A549 (cell line): ENCODE results near the gene RLN2. TPM values are rescaled to one million over a fixed set of nuclear protein-coding genes. Genes with fewer than 3 reads are reported as not detected.
"Not testable (repeated sequence)": the region's sequence is repeated elsewhere in the genome, so short reads cannot be mapped to it uniquely, and the experiment has no call there.

Experiments used
- ATAC-seq, 2 experiments: fragments of 200-7000 bp in 1 of 2; fragments of >200 bp in 1 of 2; cut with Nextera tagmentation in 1 of 2; cut with Tn5 transposase in 1 of 2; 3 replicates each; pipeline versions ENCODE4 v1.8.0 to v1.9.1; 2018 to 2020; ENCODE audit warnings: mild to moderate bottlenecking in 1 of 2, moderate library complexity in 1 of 2
- CTCF ChIA-PET: fragments of 300-600 bp; sonication (Branson Sonifier 250); formaldehyde crosslinking; extraction: SDS; loops from one replicate; lab custom pipeline; 2021; ENCODE audit warnings: antibody characterized with exemption, inconsistent platforms; lab: Yijun Ruan, JAX
- POLR2A ChIA-PET: fragments of 350-600 bp; formaldehyde crosslinking; extraction: SDS; loops from one replicate; lab custom pipeline; 2021; ENCODE audit warnings: antibody characterized with exemption, inconsistent platforms; lab: Yijun Ruan, JAX
- DNase-seq, 2 experiments: peaks; one replicate each; pipeline versions ENCODE4 v3.0.0 to v3.0.0-alpha.2; 2011 to 2016; ENCODE audit warnings: low read depth in 1 of 2, low spot score in 1 of 2
- FAIRE-seq: peaks from 2 replicates; lab custom pipeline; 2011; peaks lifted over from hg19 to GRCh38; lab: Jason Lieb, UNC
- H3K27ac ChIP-seq, 2 experiments: fragments of >200 bp; sonication (Bioruptor Twin); formaldehyde crosslinking; 3 replicates each; pipeline ENCODE4 v1.5.1; 2016 to 2017
- H3K4me1 ChIP-seq: fragments of >200 bp; sonication (Bioruptor Twin); formaldehyde crosslinking; 3 replicates; pipeline ENCODE4 v1.6.1; 2016
- H3K4me2 ChIP-seq: fragments of >200 bp; sonication (Bioruptor Twin); formaldehyde crosslinking; 3 replicates; pipeline ENCODE4 v1.6.1; 2016
- H3K4me3 ChIP-seq: fragments of >200 bp; sonication (Bioruptor Twin); formaldehyde crosslinking; 3 replicates; pipeline ENCODE4 v1.5.1; 2016
- H3K9me3 ChIP-seq: fragments of >200 bp; sonication (Bioruptor Twin); formaldehyde crosslinking; 3 replicates; pipeline ENCODE4 v1.6.1; 2016
- ATOH8 ChIP-seq: fragments of 250-450 bp; sonication (Bioruptor Pico); IDR thresholded peaks from 2 replicates; pipeline ENCODE4 v1.5.0; 2020; ENCODE audit warnings: low read depth, mild to moderate bottlenecking, moderate library complexity
- BHLHE40 ChIP-seq: IDR thresholded peaks from 2 replicates; pipeline ENCODE4 v1.6.1; 2012; ENCODE audit warnings: low read depth, low read length, inconsistent platforms
- EHF ChIP-seq: fragments of 250-450 bp; sonication (Bioruptor Pico); IDR thresholded peaks from 2 replicates; pipeline ENCODE4 v1.5.0; 2020; ENCODE audit warnings: mild to moderate bottlenecking
- HOXB13 ChIP-seq: fragments of 250-450 bp; sonication (Bioruptor Pico); IDR thresholded peaks from 2 replicates; pipeline ENCODE4 v1.5.0; 2020; ENCODE audit warnings: low read depth, mild to moderate bottlenecking, moderate library complexity
- MAZ ChIP-seq: fragments of 150-350 bp; IDR thresholded peaks from 2 replicates; pipeline ENCODE4 v1.6.1; 2014; ENCODE audit warnings: antibody characterized with exemption, low read depth, low read length, borderline replicate concordance
- NFE2L2 ChIP-seq: fragments of 150-350 bp; conservative IDR thresholded peaks from 2 replicates; pipeline ENCODE4 v1.6.1; 2014; ENCODE audit warnings: low read length
- POLR2AphosphoS2 ChIP-seq: conservative IDR thresholded peaks from 2 replicates; pipeline ENCODE4 v1.6.1; 2012; ENCODE audit warnings: low read length, improper control_type of control experiment, inconsistent platforms
- RAD21 ChIP-seq, 2 experiments: fragments of >200 bp in 1 of 2; sonication (Bioruptor Twin) in 1 of 2; formaldehyde crosslinking in 1 of 2; IDR thresholded peaks in 1 of 2; conservative IDR thresholded peaks in 1 of 2; 2 replicates in 1 of 2; 3 replicates in 1 of 2; pipeline ENCODE4 v1.6.1; 2012 to 2018; ENCODE audit warnings: inconsistent platforms in 1 of 2
- RCOR1 ChIP-seq: fragments of 150-350 bp; IDR thresholded peaks from 2 replicates; pipeline ENCODE4 v1.6.1; 2014; ENCODE audit warnings: antibody characterized with exemption, low read length, low read depth
- USF2 ChIP-seq: fragments of 450-650 bp; IDR thresholded peaks from 2 replicates; pipeline ENCODE4 v1.6.1; 2014; ENCODE audit warnings: antibody characterized with exemption
- ZSCAN20 ChIP-seq: fragments of 250-450 bp; sonication (Bioruptor Pico); IDR thresholded peaks from 2 replicates; pipeline ENCODE4 v1.8.0; 2022; ENCODE audit warnings: mild to moderate bottlenecking, moderate library complexity
- whole genome bisulfite sequencing: methylation state at CpG from one replicate; pipeline ENCODE4 v1.1.6; 2017; ENCODE audit errors: missing lambda C conversion rate; 5-methylcytosine and 5-hydroxymethylcytosine counted together
- polyA plus RNA-seq, 4 experiments: library from polyadenylated mRNA; depleted of rRNA in 3 of 4; stranded (reverse); fragments of >200 nt; fragmentation: RNase III in 1 of 4; extraction: RNeasy Plus Mini Kit Qiagen cat#74134 plus additional on column Dnase treatment in 1 of 4; gene quantifications; 2 replicates in 3 of 4; 3 replicates in 1 of 4; pipeline ENCODE4 v1.2.3, GENCODE V29; 2011 to 2017

The RLN2 gene
- polyA plus RNA-seq, 2 of the 4 experiments (the other 2 are of a cell fraction) = 0.34 to 1.5 TPM

- TF ChIP-seq MAZ = no peak
Measured at GRCh38 chr9:5326893-5327548, 22.5 kb upstream of the RLN2 start (continued).

- TF ChIP-seq RCOR1 = no peak
- no peak for TF ChIP-seq BHLHE40
- no peak for TF ChIP-seq ATOH8 (CRISPR knock-in tag)
- TF ChIP-seq ZSCAN20 = no peak
- H3K4me2 ChIP-seq = no peak overlapping the region
- DNase-seq (no peak), ATAC-seq (no peak), FAIRE-seq (no peak)
- no peaks in the 10 kb centered on the region for H3K4me1 ChIP-seq
- ChIA-PET CTCF (no interaction called here), POLR2A (no interaction called here)
- no peak overlapping the region for H3K4me3 ChIP-seq
- H3K9me3 ChIP-seq = no peaks in the 10 kb centered on the region
- no peak overlapping the region for H3K27ac ChIP-seq
Measured at GRCh38 chr9:5326187-5326586, 21.7 kb upstream of the RLN2 start.

- H3K4me3 ChIP-seq, DNase-seq, H3K4me2 ChIP-seq, POLR2A ChIA-PET, H3K4me1 ChIP-seq, H3K9me3 ChIP-seq, H3K27ac ChIP-seq: not testable (repeated sequence)
- CTCF ChIA-PET = interaction anchor here (0.7 to 1.7 kb wide), 2 partner anchors 10 to 136 kb away, joined by 3 to 5 read pairs; partner anchors contain the start of gene INSL6
- FAIRE-seq (peak; percentile 28), ATAC-seq (peak in 1 of 2 experiments; percentile 56; a peak in 3 of 6 replicates)
- 4% methylated on average over 1 of the region's 1 CpG for WGBS
Measured at GRCh38 chr9:5321601-5322000, 17.1 kb upstream of the RLN2 start.

GRCh38 chr9:5321058-5321457 is 16.5 kb upstream of the RLN2 start:
- 0% methylated on average over 1 of the region's 1 CpG for WGBS
- POLR2A ChIA-PET = interaction anchor here (0.6 kb wide), 1 partner anchor 400 kb away, joined by 3 read pairs; no protein-coding TSS in a partner anchor
- no peak for FAIRE-seq
- CTCF ChIA-PET = interaction anchor here (0.7 to 1.7 kb wide), 2 partner anchors 10 to 135 kb away, joined by 3 to 5 read pairs; partner anchors contain the start of gene INSL6
- no peak for ATAC-seq
- TF ChIP-seq NFE2L2 (no peak), RAD21 (conservative IDR thresholded peaks at IDR 0.05 in 1 of 2, IDR thresholded peaks at IDR 0.05 in 1 of 2) (peak in 1 of 2 experiments; percentile 19; a peak in 1 of 5 replicates), USF2 (no peak), HOXB13 (CRISPR knock-in tag) (no peak), EHF (no peak), POLR2AphosphoS2 (no peak)
- TF ChIP-seq, all 56 proteins: peak for 1
- Histone ChIP-seq H3K9me3 (peaks cover 3% of the 10 kb centered on the region; the same call in 2 of the 3 replicates), H3K4me1 (no peaks in the 10 kb centered on the region), H3K4me3 (no peak overlapping the region), H3K27ac (no peak overlapping the region), H3K4me2 (no peak overlapping the region)
- peak in 1 of 2 experiments; percentile 6 for DNase-seq

GRCh38 chr9:5316406-5316805 is 11.9 kb upstream of the RLN2 start:
- POLR2A ChIA-PET, H3K4me3 ChIP-seq, H3K4me2 ChIP-seq, DNase-seq, ATAC-seq, H3K4me1 ChIP-seq, H3K27ac ChIP-seq, CTCF ChIA-PET, FAIRE-seq: not testable (repeated sequence)
- peaks cover 22% of the 10 kb centered on the region; the same call in 2 of the 3 replicates for H3K9me3 ChIP-seq
- 79% methylated on average over 1 of the region's 1 CpG for WGBS
